Hematopoietic multipotent progenitor cell treated with erythropoietin and hydrocortisone succinate and interleukin-3 and kit ligand, for 17 days (in vitro differentiated cells): Measurements from ENCODE around the gene ALPL.
A peak's percentile ranks its signal among the peaks of the same experiment; 100 is the strongest.
"Not testable (repeated sequence)": the region's sequence is repeated elsewhere in the genome, so short reads cannot be mapped to it uniquely, and the experiment has no call there.

Experiments used
- DNase-seq: peaks from one replicate; pipeline ENCODE4 v3.0.0-alpha.2; 2015; ENCODE audit warnings: low spot score

ALPL gene

DNA sequence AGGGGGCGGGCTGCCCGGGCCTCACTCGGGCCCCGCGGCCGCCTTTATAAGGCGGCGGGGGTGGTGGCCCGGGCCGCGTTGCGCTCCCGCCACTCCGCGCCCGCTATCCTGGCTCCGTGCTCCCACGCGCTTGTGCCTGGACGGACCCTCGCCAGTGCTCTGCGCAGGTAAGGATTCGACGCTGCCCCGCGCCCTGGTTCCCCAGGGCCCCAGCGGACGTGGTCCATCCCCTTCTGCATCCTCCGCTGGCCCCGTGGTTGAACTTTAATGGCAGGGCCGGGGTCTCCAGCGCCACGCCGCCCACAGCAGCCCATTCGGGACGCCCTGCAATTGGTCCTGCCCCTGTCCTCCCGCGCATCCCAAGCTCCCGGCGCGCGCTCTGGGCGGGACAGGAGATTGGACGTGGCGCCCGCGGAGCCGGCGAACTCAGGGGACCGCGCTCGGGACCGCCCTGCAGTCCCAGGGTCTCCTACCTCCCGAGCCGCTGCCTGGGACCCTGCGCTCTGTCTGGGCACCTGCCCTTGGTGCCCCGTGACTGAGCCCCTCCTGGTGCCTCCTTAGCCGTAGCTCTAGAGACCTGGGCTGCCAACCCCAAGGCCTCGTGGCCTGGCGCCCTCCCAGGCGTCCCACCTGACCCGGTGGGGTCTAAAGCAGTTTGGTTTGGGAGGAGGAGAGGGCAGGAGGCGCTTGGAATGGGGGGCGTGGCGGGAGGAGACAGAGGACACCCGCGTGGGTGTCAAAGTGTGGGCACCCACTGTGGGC is at the start of gene ALPL:
Gene ALPL (plus strand): TSS at position 73 of the 762 bp plus-strand sequence. CDS start 44,659 bp downstream, outside the sequence.
- DNase-seq: no peak

DNA sequence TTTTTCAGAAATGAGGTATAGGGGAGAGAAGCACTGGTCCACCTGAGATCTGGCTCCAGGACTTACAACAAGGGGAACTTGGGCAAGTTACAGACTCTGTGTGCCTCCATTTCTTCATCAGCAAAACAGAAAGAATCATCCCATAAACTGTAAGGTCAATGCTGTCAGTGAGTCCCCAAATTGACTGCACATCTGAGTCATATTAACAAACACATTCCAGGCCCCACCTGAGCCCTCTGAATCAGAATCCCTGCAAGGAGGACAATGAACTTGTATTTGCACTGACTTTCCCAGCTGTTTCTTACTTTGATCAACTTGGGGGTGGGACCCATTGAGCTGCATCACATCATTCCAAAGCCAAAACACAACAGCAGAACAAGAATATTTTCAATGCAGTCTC is 44.1 kb upstream of the ALPL start:
- not testable (repeated sequence) for DNase-seq

DNA sequence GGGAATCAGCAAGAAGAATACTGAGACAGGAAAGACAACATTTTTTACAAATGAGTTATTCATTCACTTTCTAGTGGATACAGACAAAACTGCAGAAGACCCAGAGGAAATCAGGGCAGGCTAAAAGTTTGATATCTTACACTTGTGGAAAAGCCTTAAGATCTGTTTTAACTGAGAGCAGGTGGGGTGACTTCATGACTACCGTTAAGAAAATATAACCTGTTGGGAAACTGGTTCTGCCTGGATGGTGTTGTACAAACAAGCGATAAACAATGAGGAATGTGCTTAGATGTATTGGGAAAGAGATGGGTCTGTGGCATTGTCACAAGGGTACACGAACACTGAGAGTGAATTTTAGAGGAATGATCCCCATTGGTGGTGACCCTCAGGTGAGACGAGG is 41.3 kb upstream of the ALPL start:
- not testable (repeated sequence) for DNase-seq

GRCh38 chr1:21468599-21468998 is 40.6 kb upstream of the ALPL start:
- DNase-seq: peak; percentile 44

- DNase-seq: no peak
Observed at GRCh38 chr1:21469581-21469980, 39.6 kb upstream of the ALPL start.

- DNase-seq: no peak
Observed at GRCh38 chr1:21472861-21473260, 36.4 kb upstream of the ALPL start.

GRCh38 chr1:21478356-21478755 is 30.9 kb upstream of the ALPL start:
- no peak for DNase-seq

DNA sequence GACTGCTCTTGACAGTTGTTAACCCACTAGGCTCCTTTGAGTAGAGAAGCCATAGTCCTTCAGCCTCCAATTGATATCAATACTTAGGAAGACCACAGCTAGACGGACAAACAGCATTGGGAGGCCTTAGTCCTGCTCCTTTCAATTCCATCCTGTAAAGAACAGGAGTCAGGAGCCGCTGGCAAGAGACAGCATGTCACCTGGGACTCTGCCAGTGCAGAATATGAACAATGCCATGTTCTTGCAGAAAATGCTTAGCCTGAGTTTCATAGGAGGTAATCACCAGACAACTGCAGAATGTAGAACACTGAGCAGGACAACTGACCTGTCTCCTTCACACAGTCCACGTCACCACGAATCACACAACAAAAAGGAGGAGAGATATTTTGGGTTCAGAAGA is 25.3 kb upstream of the ALPL start:
- not testable (repeated sequence) for DNase-seq

- DNase-seq: no peak
Observed at GRCh38 chr1:21489146-21489545, 20.1 kb upstream of the ALPL start.

DNA sequence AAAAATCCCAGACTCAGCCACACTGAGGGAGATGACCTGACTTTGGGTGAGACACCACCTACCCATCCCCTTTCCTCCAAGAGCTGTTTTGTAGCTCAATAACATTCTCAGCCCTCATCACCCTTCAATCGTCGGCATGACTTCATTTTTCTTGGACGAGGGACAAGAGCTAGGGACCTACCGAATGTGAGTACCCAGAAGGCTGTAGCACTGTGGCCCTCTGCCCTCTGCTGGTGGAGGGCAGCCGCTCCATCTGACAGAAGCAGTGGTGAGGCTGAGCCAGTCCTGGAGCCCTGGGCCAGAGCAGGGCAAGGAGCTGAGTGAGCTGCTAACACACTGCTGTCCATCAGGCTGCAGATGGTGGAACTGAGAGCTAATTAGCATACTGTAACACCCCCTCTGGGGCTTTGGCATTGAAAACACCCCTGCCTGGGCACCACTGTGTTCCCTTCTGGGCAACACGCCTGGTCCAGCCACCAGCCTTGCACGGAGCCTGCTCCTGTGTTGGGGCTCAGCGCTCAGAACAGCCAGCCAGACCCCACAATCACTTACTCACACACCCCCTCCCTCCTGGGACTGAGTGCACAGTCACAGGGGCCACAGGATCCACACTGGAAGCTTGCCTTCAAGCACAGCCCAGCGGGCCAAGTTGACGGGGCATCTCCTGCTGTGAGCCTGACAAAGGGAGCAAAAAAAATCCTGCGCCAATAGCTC is 18.3 kb upstream of the ALPL start:
- no peak for DNase-seq

- DNase-seq: no peak
Observed at GRCh38 chr1:21491488-21492355, 17.5 kb upstream of the ALPL start.

- DNase-seq: no peak
Observed at GRCh38 chr1:21492356-21492625, 16.9 kb upstream of the ALPL start.

DNA sequence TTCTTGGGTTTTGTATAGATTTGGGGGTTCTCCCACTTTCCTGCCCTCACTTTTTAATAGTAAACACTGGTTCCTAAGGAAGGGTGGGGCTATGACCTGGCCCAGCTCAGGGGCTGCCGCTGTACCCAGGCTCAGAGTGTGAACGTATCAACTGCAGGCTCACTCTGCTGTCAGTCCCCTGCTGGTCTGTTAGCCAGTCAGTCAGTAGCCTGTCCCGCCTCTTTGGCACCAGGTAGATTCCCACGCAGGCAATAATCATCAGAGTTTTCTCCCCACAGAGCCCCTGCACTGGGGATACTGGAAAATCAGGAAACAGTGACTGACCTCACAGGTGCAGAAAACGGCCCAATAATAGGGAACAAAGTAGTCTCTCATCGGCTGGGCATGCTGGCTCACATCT is 15.0 kb upstream of the ALPL start:
- no peak for DNase-seq

- DNase-seq: no peak
Observed at GRCh38 chr1:21495225-21495820, 13.9 kb upstream of the ALPL start.

DNA sequence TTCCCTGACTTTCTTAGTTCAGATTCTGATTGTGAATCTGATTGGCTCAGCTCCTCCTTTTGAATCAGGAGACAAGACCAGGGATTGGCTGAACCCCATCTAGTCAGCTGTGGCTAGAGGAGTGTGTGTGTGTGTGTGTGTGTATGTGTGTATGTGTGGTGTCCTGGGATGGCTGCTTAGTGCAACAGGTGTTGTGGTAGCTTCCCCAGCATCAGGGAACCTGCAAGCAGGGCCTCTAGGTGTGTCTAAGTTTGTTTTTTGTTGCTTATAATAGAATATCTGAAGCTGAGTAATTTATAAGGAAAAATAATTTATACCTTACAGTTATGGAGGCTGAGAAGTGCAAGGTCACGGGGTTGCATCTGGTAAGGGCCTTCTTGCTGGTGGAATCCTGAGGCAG is 13.2 kb upstream of the ALPL start:
- no peak for DNase-seq

DNA sequence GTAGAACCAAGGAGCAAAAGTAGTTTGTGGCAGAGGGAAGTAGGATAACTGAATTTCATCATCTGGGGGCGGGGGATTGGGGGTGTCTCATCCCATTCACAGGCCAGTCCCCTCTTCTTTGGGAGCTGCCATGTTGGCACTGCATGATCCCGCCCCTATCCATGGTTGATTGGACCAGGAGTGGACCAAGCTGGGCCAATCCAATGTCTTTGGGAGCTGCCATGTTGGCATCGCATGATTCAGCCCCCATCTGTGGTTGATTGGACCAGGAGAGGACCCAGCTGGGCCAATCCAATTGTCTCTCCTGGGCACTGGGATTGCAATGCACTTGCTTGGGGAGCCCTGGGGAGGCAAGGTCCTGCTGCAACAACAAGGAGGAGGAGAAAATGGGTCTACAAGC is 12.3 kb upstream of the ALPL start:
- DNase-seq: no peak

GRCh38 chr1:21497466-21498061 is 11.7 kb upstream of the ALPL start:
- DNase-seq: no peak

DNA sequence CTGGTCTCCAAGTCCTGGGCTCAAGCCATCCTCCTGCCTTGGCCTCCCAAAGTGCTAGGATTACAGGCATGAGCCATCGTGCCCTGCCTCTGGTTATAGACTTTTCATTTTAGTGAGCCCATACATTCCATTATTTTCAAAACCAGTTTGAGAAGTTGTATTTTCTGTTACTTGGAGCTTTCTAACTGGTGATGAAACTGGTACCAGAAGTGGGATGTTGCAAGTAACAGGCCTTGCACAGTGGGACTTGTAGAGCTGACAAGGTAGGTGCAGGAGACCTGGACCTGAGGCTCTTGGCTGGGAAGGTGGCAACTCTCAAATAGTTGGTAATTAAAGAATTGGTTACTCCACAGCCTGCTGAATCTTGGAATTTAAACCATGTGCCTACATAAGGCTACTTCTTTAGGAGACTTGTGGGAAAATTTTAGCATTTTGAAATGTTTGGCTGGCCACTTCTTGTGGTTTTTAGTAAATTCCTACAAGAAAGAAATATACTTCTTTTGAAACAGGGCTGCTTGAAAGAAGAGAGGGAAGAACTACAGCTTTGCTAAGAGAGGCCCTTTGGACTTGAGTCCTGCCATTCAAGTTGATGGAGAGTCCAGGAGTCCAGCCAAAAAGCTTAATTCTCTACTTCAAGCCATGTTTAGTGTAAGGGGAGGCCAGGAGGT is 9.8 kb upstream of the ALPL start:
- DNase-seq: no peak

DNA sequence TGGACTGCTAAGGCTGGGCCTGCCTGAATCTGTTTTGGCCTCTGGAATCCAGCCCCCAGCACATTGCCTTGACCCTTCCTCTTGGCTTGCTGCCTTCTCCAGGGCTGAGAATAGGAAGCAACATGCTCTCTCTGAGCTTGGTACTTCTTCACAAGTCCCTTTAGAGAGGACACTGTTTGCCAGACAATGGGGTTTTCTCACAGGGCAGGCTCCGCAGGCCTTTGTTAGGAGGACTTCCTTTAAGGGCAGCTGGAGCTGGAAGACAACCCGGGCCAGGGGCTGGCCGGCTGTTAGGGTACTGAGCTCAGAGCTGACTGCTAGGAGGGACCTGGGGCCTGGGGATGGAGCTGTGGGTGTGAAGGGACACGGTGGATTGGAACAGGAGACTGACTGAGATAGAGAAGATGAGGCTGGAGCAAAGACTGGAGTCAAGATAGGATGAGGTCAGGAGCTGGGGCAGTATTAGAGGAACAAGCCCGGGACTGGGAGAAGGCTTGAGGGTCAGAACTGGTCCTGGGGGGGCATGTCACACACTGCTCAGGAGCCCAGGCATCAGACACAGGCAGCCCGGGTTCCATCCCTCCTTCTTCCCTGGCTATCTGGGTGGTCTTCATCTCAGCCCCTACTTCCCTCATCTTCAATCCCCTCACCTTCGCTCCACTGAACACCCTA is 5.4 kb upstream of the ALPL start:
- DNase-seq: no peak

- no peak for DNase-seq
Observed at GRCh38 chr1:21506804-21507203, 2.4 kb upstream of the ALPL start.
